Activated T-helper 2 cell treated with anti-CD3 and anti-CD28 coated beads, Interferon-gamma antibody, Interleukin-2, Interleukin-4, amounts not matched to agents 10 μg/mL and 5 μg/mL and 100 μg/mL, durations not matched to agents 14 hours and 24 hours and 36 hours (primary cell): ENCODE results near the gene NDUFA9. TPM values are rescaled to one million over a fixed set of nuclear protein-coding genes. Genes with fewer than 3 reads are reported as not detected.

Experiments
- total RNA-seq: library from RNA; stranded (reverse); gene quantifications from 2 replicates; pipeline ENCODE4 v1.2.3, GENCODE V29; 2022

NDUFA9 gene
- total RNA-seq, 1 donor from 2014 or later: 124 TPM

Other genes starting within 250 kb of the NDUFA9 start
- not detected in 2 replicates for gene FGF6, start 203.3 kb upstream of the NDUFA9 start, total RNA-seq
- 31.0 and 34.1 TPM in 2 replicates for gene RAD51AP1, start 110.2 kb upstream of the NDUFA9 start, total RNA-seq
- gene DYRK4, start 86.9 kb upstream of the NDUFA9 start, total RNA-seq: 30.1 and 34.4 TPM in 2 replicates
- 0.55 and 0.71 TPM in 2 replicates for gene AKAP3, start 63 bp upstream of the NDUFA9 start, total RNA-seq
- gene GALNT8, start 71.3 kb downstream of the NDUFA9 start, total RNA-seq: 1.2 and 1.4 TPM in 2 replicates